ENCODE data around the gene TENM4.

TENM4 gene

GRCh38 chr11:79396001-79396400 lies 44.8 kb downstream of the TENM4 start:
- Histone ChIP-seq H3K27me3 (ENCODE audit: control insufficient read depth in 1 of 2, insufficient read depth in 2 of 2, low read length in 2 of 2) (no peaks in the 10 kb centered on the region), H3K4me1 (ENCODE audit: control insufficient read depth in 1 of 2, insufficient read depth in 2 of 2, low read length in 2 of 2) (no peaks in the 10 kb centered on the region), H3K27ac (ENCODE audit: low read depth, low read length) (no peak overlapping the region), H3K36me3 (ENCODE audit: control insufficient read depth in 1 of 2, insufficient read depth in 2 of 2, low read length in 2 of 2) (no peaks in the 10 kb centered on the region), H3K9me3 (ENCODE audit: control insufficient read depth in 1 of 2, low read length in 2 of 2) (no peaks in the 10 kb centered on the region), H3K4me3 (ENCODE audit: low read depth in 1 of 2, low read length in 2 of 2) (no peak overlapping the region), H3K9ac (ENCODE audit: low read depth in 1 of 2, low read length in 2 of 2) (no peak overlapping the region)

GRCh38 chr11:79393362-79394043 lies 47.3 kb downstream of the TENM4 start:
- H3K36me3 ChIP-seq (ENCODE audit: control insufficient read depth in 1 of 2, insufficient read depth in 2 of 2, low read length in 2 of 2) = no peaks in the 10 kb centered on the region
- H3K4me1 ChIP-seq (ENCODE audit: control insufficient read depth in 1 of 2, insufficient read depth in 2 of 2, low read length in 2 of 2) = no peaks in the 10 kb centered on the region
- H3K27me3 ChIP-seq (ENCODE audit: control insufficient read depth in 1 of 2, insufficient read depth in 2 of 2, low read length in 2 of 2) = no peaks in the 10 kb centered on the region
- no peaks in the 10 kb centered on the region for H3K9me3 ChIP-seq (ENCODE audit: control insufficient read depth in 1 of 2, low read length in 2 of 2)
- no peak overlapping the region for H3K27ac ChIP-seq (ENCODE audit: low read depth, low read length)
- H3K4me3 ChIP-seq (ENCODE audit: low read depth in 1 of 2, low read length in 2 of 2) = no peak overlapping the region
- no peak overlapping the region for H3K9ac ChIP-seq (ENCODE audit: low read depth in 1 of 2, low read length in 2 of 2)

- Histone ChIP-seq H3K9me3 (ENCODE audit: control insufficient read depth in 1 of 2, low read length in 2 of 2) (no peaks in the 10 kb centered on the region), H3K4me3 (ENCODE audit: low read depth in 1 of 2, low read length in 2 of 2) (no peak overlapping the region), H3K4me1 (ENCODE audit: control insufficient read depth in 1 of 2, insufficient read depth in 2 of 2, low read length in 2 of 2) (no peaks in the 10 kb centered on the region), H3K27ac (ENCODE audit: low read depth, low read length) (no peak overlapping the region), H3K27me3 (ENCODE audit: control insufficient read depth in 1 of 2, insufficient read depth in 2 of 2, low read length in 2 of 2) (no peaks in the 10 kb centered on the region), H3K9ac (ENCODE audit: low read depth in 1 of 2, low read length in 2 of 2) (no peak overlapping the region), H3K36me3 (ENCODE audit: control insufficient read depth in 1 of 2, insufficient read depth in 2 of 2, low read length in 2 of 2) (no peaks in the 10 kb centered on the region)
These were observed 48.7 kb downstream of the TENM4 start for GRCh38 chr11:79392161-79392560.

GRCh38 chr11:79390923-79391322 lies 49.9 kb downstream of the TENM4 start:
- Histone ChIP-seq H3K4me3 (ENCODE audit: low read depth in 1 of 2, low read length in 2 of 2) (no peak overlapping the region), H3K4me1 (ENCODE audit: control insufficient read depth in 1 of 2, insufficient read depth in 2 of 2, low read length in 2 of 2) (no peaks in the 10 kb centered on the region), H3K9me3 (ENCODE audit: control insufficient read depth in 1 of 2, low read length in 2 of 2) (no peaks in the 10 kb centered on the region), H3K36me3 (ENCODE audit: control insufficient read depth in 1 of 2, insufficient read depth in 2 of 2, low read length in 2 of 2) (no peaks in the 10 kb centered on the region), H3K27ac (ENCODE audit: low read depth, low read length) (no peak overlapping the region), H3K9ac (ENCODE audit: low read depth in 1 of 2, low read length in 2 of 2) (no peak overlapping the region), H3K27me3 (ENCODE audit: control insufficient read depth in 1 of 2, insufficient read depth in 2 of 2, low read length in 2 of 2) (no peaks in the 10 kb centered on the region)

GRCh38 chr11:79390477-79390876 lies 50.4 kb downstream of the TENM4 start:
- Histone ChIP-seq H3K36me3 (ENCODE audit: control insufficient read depth in 1 of 2, insufficient read depth in 2 of 2, low read length in 2 of 2) (no peaks in the 10 kb centered on the region), H3K4me3 (ENCODE audit: low read depth in 1 of 2, low read length in 2 of 2) (no peak overlapping the region), H3K4me1 (ENCODE audit: control insufficient read depth in 1 of 2, insufficient read depth in 2 of 2, low read length in 2 of 2) (no peaks in the 10 kb centered on the region), H3K9me3 (ENCODE audit: control insufficient read depth in 1 of 2, low read length in 2 of 2) (no peaks in the 10 kb centered on the region), H3K27me3 (ENCODE audit: control insufficient read depth in 1 of 2, insufficient read depth in 2 of 2, low read length in 2 of 2) (no peaks in the 10 kb centered on the region), H3K9ac (ENCODE audit: low read depth in 1 of 2, low read length in 2 of 2) (no peak overlapping the region), H3K27ac (ENCODE audit: low read depth, low read length) (no peak overlapping the region)

GRCh38 chr11:79388201-79388600 lies 52.6 kb downstream of the TENM4 start:
- H3K9me3 ChIP-seq (ENCODE audit: control insufficient read depth in 1 of 2, low read length in 2 of 2) = no peaks in the 10 kb centered on the region
- no peaks in the 10 kb centered on the region for H3K27me3 ChIP-seq (ENCODE audit: control insufficient read depth in 1 of 2, insufficient read depth in 2 of 2, low read length in 2 of 2)
- H3K4me3 ChIP-seq (ENCODE audit: low read depth in 1 of 2, low read length in 2 of 2) = no peak overlapping the region
- no peaks in the 10 kb centered on the region for H3K36me3 ChIP-seq (ENCODE audit: control insufficient read depth in 1 of 2, insufficient read depth in 2 of 2, low read length in 2 of 2)
- no peak overlapping the region for H3K9ac ChIP-seq (ENCODE audit: low read depth in 1 of 2, low read length in 2 of 2)
- no peaks in the 10 kb centered on the region for H3K4me1 ChIP-seq (ENCODE audit: control insufficient read depth in 1 of 2, insufficient read depth in 2 of 2, low read length in 2 of 2)
- no peak overlapping the region for H3K27ac ChIP-seq (ENCODE audit: low read depth, low read length)

GRCh38 chr11:79383874-79384273 lies 57.0 kb downstream of the TENM4 start:
- Histone ChIP-seq H3K4me1 (ENCODE audit: control insufficient read depth in 1 of 2, insufficient read depth in 2 of 2, low read length in 2 of 2) (no peaks in the 10 kb centered on the region), H3K27ac (ENCODE audit: low read depth, low read length) (no peak overlapping the region), H3K27me3 (ENCODE audit: control insufficient read depth in 1 of 2, insufficient read depth in 2 of 2, low read length in 2 of 2) (no peaks in the 10 kb centered on the region), H3K9ac (ENCODE audit: low read depth in 1 of 2, low read length in 2 of 2) (no peak overlapping the region), H3K36me3 (ENCODE audit: control insufficient read depth in 1 of 2, insufficient read depth in 2 of 2, low read length in 2 of 2) (no peaks in the 10 kb centered on the region), H3K9me3 (ENCODE audit: control insufficient read depth in 1 of 2, low read length in 2 of 2) (no peaks in the 10 kb centered on the region), H3K4me3 (ENCODE audit: low read depth in 1 of 2, low read length in 2 of 2) (no peak overlapping the region)

- Histone ChIP-seq H3K36me3 (ENCODE audit: control insufficient read depth in 1 of 2, insufficient read depth in 2 of 2, low read length in 2 of 2) (no peaks in the 10 kb centered on the region), H3K27me3 (ENCODE audit: control insufficient read depth in 1 of 2, insufficient read depth in 2 of 2, low read length in 2 of 2) (no peaks in the 10 kb centered on the region), H3K9ac (ENCODE audit: low read depth in 1 of 2, low read length in 2 of 2) (no peak overlapping the region), H3K9me3 (ENCODE audit: control insufficient read depth in 1 of 2, low read length in 2 of 2) (no peaks in the 10 kb centered on the region), H3K27ac (ENCODE audit: low read depth, low read length) (no peak overlapping the region), H3K4me1 (ENCODE audit: control insufficient read depth in 1 of 2, insufficient read depth in 2 of 2, low read length in 2 of 2) (no peaks in the 10 kb centered on the region), H3K4me3 (ENCODE audit: low read depth in 1 of 2, low read length in 2 of 2) (no peak overlapping the region)
These were observed 58.4 kb downstream of the TENM4 start for GRCh38 chr11:79382301-79383050.

- Histone ChIP-seq H3K27ac (ENCODE audit: low read depth, low read length) (no peak overlapping the region), H3K4me1 (ENCODE audit: control insufficient read depth in 1 of 2, insufficient read depth in 2 of 2, low read length in 2 of 2) (no peaks in the 10 kb centered on the region), H3K9me3 (ENCODE audit: control insufficient read depth in 1 of 2, low read length in 2 of 2) (no peaks in the 10 kb centered on the region), H3K9ac (ENCODE audit: low read depth in 1 of 2, low read length in 2 of 2) (no peak overlapping the region), H3K36me3 (ENCODE audit: control insufficient read depth in 1 of 2, insufficient read depth in 2 of 2, low read length in 2 of 2) (no peaks in the 10 kb centered on the region), H3K4me3 (ENCODE audit: low read depth in 1 of 2, low read length in 2 of 2) (no peak overlapping the region), H3K27me3 (ENCODE audit: control insufficient read depth in 1 of 2, insufficient read depth in 2 of 2, low read length in 2 of 2) (no peaks in the 10 kb centered on the region)
These were observed 59.8 kb downstream of the TENM4 start for GRCh38 chr11:79381036-79381435.

- no peak overlapping the region for H3K27ac ChIP-seq (ENCODE audit: low read depth, low read length)
- H3K4me1 ChIP-seq (ENCODE audit: control insufficient read depth in 1 of 2, insufficient read depth in 2 of 2, low read length in 2 of 2) = no peaks in the 10 kb centered on the region
- no peaks in the 10 kb centered on the region for H3K36me3 ChIP-seq (ENCODE audit: control insufficient read depth in 1 of 2, insufficient read depth in 2 of 2, low read length in 2 of 2)
- H3K4me3 ChIP-seq (ENCODE audit: low read depth in 1 of 2, low read length in 2 of 2) = no peak overlapping the region
- H3K27me3 ChIP-seq (ENCODE audit: control insufficient read depth in 1 of 2, insufficient read depth in 2 of 2, low read length in 2 of 2) = no peaks in the 10 kb centered on the region
- no peak overlapping the region for H3K9ac ChIP-seq (ENCODE audit: low read depth in 1 of 2, low read length in 2 of 2)
- H3K9me3 ChIP-seq (ENCODE audit: control insufficient read depth in 1 of 2, low read length in 2 of 2) = no peaks in the 10 kb centered on the region
These were observed 63.4 kb downstream of the TENM4 start for GRCh38 chr11:79377406-79377805.

Measured in duodenal mucosa (tissue), 2 donors.